ENCODE measurements around the gene UBE2H. TPM values are rescaled to one million over a fixed set of nuclear protein-coding genes. Genes with fewer than 3 reads are reported as not detected.

The UBE2H gene
- total RNA-seq, 4 donors from 2014 or later = 63.2 to 154 (median 101) TPM

DNA sequence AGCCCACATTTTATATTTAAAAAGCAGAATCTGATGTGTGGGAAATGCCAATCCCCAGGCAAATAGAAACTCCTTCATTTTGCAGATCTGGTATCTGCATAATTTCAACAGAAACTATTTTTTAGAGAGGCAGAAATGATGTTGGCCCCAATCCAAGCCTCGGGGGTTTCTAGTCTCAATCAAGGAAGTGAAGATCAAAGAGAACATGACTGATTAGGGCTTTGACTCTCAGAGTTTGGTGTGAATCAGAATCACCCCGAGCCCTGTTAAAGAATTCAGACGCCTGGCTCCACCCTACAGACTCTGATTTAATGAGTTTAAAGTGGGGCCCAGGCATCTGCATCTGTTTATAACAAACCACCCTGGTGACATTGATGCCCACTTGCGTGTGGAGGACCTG lies 36.7 kb upstream of the UBE2H start:
- no peak for TF ChIP-seq POLR2A (IDR thresholded peaks at IDR 0.05)
- intact Hi-C loops (cut with DNase I; ENCODE audit: low total_unique reads) = no loop called here
- DNase-seq (ENCODE audit: low spot score in 2 of 2) = no peak
- WGBS, 2 donors = 27 to 29% methylated on average over 4 of the region's 4 CpGs
- no peak overlapping the region for H3K4me3 ChIP-seq (ENCODE audit: low read depth, poor library complexity, severe bottlenecking)

DNA sequence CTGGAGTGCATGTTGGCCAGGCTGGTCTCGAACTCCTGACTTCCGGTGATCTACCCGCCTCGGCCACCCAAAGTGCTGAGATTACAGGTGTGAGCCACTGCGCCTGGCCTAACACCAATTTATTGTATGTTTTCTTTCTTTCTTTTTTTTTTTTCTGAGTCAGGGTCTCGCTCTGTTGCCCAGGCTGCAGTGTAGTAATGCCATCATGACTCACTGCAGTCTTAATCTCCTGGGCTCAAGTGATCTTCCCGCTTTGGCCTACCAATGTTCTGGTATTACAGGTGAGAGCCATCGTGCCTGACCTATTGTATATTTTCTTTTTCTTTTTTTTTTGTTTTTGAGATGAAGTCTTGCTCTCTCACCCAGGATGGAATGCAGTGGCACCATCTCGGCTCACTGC lies 33.8 kb upstream of the UBE2H start:
- WGBS, 2 donors = 91 to 93% methylated on average over 9 of the region's 9 CpGs
- DNase-seq (ENCODE audit: low spot score in 2 of 2) = no peak
- intact Hi-C loops (cut with DNase I; ENCODE audit: low total_unique reads) = no loop called here
- H3K4me3 ChIP-seq (ENCODE audit: low read depth, poor library complexity, severe bottlenecking) = no peak overlapping the region
- no peak for TF ChIP-seq POLR2A (IDR thresholded peaks at IDR 0.05)
- TF ChIP-seq, protein P1, sequence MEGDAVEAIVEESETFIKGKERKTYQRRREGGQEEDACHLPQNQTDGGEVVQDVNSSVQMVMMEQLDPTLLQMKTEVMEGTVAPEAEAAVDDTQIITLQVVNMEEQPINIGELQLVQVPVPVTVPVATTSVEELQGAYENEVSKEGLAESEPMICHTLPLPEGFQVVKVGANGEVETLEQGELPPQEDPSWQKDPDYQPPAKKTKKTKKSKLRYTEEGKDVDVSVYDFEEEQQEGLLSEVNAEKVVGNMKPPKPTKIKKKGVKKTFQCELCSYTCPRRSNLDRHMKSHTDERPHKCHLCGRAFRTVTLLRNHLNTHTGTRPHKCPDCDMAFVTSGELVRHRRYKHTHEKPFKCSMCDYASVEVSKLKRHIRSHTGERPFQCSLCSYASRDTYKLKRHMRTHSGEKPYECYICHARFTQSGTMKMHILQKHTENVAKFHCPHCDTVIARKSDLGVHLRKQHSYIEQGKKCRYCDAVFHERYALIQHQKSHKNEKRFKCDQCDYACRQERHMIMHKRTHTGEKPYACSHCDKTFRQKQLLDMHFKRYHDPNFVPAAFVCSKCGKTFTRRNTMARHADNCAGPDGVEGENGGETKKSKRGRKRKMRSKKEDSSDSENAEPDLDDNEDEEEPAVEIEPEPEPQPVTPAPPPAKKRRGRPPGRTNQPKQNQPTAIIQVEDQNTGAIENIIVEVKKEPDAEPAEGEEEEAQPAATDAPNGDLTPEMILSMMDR (IDR thresholded peaks at IDR 0.05) = no peak

DNA sequence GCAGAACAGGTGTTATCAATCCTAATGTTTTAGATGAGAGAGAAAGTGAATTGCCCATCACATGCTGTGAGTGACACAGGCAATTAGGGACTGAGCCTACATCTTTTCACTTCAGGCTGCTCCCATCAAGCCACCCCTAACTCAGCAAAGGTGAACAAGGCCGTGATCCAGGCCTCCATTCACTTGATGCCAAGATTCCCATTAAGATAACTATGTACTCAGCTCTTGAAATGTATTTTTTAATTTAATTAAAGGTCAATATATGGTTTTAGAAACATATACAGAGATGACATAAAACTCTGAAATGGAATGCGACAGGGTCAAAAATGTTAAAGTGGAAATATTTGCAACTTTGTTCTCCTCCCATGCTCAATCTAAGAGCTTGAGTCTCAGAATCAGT lies 27.9 kb upstream of the UBE2H start:
- intact Hi-C loops (cut with DNase I; ENCODE audit: low total_unique reads) = no loop called here
- 83 to 87% methylated on average over 2 of the region's 2 CpGs for WGBS, 2 donors
- no peak overlapping the region for H3K4me3 ChIP-seq (ENCODE audit: low read depth, poor library complexity, severe bottlenecking)
- TF ChIP-seq, protein P1 (IDR thresholded peaks at IDR 0.05) = no peak
- no peak for TF ChIP-seq POLR2A (IDR thresholded peaks at IDR 0.05)
- DNase-seq (ENCODE audit: low spot score in 2 of 2) = no peak

DNA sequence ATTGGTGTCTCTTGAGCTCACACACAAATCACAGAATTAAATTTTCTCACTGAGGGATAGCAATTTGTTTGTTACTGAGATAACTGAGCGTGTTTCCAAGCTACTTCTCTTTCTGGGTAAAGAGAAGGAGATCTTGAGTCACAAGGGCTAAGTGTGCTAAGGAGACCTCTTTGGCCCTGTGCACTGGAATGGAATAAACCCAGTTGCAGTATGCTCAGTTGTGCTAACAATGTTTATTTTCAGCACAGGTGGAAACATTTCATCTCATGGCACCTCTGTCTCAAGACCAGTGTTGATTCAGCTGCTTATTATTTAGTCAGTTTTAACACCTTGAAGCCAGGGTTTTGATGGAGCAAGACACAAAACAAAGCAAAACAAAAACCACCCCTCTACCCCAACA lies 22.5 kb upstream of the UBE2H start:
- TF ChIP-seq POLR2A (IDR thresholded peaks at IDR 0.05) = no peak
- TF ChIP-seq, protein P1 (IDR thresholded peaks at IDR 0.05) = no peak
- WGBS, 2 donors = 84 to 85% methylated on average over 1 of the region's 1 CpG
- DNase-seq (ENCODE audit: low spot score in 2 of 2) = no peak
- no peak overlapping the region for H3K4me3 ChIP-seq (ENCODE audit: low read depth, poor library complexity, severe bottlenecking)
- intact Hi-C loops (cut with DNase I; ENCODE audit: low total_unique reads) = no loop called here

DNA sequence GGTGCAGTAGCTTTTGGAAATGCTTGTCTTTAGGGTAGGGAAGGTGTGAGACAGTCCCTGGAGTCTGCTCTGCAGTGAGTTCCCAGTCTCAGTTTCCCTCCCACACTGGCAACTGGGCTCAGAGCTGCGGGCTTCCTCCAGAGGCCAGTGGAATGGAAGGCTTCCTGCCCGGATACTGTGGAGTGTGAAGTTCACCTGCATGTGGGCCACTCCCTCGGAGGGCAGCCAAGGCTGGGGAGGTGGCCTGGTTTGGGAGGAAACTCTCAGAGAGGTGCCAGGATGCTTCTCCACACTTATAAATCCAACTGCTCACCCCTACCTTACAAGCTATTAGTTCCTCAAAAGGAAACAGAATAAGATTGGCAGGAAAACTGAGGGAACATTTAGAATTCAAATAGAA lies 18.1 kb upstream of the UBE2H start:
- H3K4me3 ChIP-seq (ENCODE audit: low read depth, poor library complexity, severe bottlenecking) = no peak overlapping the region
- peak in 1 of 2 donors; percentile 86 for DNase-seq (ENCODE audit: low spot score in 2 of 2)
- 30 to 31% methylated on average over 3 of the region's 3 CpGs for WGBS, 2 donors
- TF ChIP-seq, protein P1 (IDR thresholded peaks at IDR 0.05) = no peak
- TF ChIP-seq POLR2A (IDR thresholded peaks at IDR 0.05) = no peak
- intact Hi-C loops (cut with DNase I; ENCODE audit: low total_unique reads) = no loop called here

DNA sequence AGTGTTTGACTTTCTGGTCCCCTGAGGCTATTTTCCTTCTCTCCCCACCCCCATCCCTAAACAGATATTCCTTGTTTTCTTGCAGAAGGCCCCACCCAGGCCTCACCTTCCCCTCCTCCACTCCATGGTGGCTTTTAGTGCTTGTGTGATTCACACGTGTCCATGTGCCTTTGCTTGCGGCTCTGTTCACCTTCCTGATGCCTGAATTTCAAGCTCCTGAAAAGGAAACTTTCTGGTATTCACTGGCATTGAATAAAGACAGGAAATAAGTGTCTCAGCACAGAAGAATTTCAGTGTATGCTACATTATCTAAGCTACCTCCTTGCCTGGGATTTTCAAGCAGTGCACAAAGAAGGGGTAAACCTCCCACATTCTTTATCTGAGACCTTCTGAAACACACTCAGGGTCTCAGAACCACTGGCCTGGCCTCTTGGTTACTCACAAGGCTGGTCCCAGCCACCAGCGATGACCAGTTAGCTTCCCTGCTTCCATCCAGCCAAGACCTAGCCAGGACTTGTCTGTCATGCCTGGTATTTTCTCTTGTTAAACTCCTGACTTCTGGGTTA lies 17.2 kb upstream of the UBE2H start:
- TF ChIP-seq POLR2A (IDR thresholded peaks at IDR 0.05) = no peak
- TF ChIP-seq, protein P1 (IDR thresholded peaks at IDR 0.05) = no peak
- peak in 1 of 2 donors; percentile 70 for DNase-seq (ENCODE audit: low spot score in 2 of 2)
- intact Hi-C loops (cut with DNase I; ENCODE audit: low total_unique reads) = no loop called here
- 35 to 40% methylated on average over 3 of the region's 3 CpGs for WGBS, 2 donors
- no peak overlapping the region for H3K4me3 ChIP-seq (ENCODE audit: low read depth, poor library complexity, severe bottlenecking)
